Measurements from ENCODE around the gene COA1.

The COA1 gene

DNA sequence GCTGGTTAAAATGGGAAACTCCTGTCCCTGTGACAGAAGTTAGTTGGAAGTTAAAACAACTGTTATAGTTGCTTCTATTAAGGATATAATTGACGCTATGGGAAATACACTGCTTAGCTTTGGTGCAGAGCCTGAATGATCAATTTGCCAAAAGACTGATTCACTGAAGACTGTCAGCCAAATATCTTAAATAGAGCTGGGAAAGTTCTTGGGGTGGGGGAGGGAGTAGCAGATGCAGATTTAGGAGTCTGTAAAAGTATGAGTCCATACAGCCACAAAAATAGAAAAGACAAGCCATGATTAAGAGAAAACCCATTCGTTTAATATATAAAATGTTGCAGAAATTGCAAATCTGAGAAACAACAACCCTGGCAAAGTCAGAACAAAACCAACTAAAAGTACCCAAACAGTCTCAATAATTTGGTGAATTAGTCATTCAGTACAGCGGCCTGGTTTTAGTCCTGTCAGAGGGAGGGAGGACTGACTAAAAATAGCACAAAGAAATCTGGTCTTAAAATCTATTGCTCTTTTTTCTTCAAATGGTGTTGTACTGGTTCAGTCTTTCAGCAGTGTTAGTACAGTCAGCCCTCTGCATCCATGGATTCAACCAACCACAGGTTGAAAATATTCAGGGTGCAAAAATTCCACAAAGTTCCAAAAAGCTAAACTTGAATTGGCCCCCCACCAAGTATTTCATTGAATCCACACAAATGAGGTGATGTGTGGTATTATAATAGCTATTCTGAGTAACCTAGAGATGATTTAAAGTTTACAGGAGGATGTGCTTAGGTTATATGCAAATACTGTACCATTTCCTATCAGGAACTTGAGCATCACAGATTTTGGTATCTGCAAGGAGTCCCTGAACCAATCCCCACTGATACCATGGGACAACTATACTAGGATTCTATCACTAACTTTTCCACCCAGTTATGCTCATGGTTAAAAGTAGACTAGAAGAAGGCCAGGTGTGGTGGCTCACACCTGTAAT lies 116.4 kb downstream of the COA1 start:
- TF ChIP-seq, protein P1, sequence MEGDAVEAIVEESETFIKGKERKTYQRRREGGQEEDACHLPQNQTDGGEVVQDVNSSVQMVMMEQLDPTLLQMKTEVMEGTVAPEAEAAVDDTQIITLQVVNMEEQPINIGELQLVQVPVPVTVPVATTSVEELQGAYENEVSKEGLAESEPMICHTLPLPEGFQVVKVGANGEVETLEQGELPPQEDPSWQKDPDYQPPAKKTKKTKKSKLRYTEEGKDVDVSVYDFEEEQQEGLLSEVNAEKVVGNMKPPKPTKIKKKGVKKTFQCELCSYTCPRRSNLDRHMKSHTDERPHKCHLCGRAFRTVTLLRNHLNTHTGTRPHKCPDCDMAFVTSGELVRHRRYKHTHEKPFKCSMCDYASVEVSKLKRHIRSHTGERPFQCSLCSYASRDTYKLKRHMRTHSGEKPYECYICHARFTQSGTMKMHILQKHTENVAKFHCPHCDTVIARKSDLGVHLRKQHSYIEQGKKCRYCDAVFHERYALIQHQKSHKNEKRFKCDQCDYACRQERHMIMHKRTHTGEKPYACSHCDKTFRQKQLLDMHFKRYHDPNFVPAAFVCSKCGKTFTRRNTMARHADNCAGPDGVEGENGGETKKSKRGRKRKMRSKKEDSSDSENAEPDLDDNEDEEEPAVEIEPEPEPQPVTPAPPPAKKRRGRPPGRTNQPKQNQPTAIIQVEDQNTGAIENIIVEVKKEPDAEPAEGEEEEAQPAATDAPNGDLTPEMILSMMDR (IDR thresholded peaks at IDR 0.05; ENCODE audit: low read depth, low read length) = no peak
- Histone ChIP-seq H3K27me3 (ENCODE audit: insufficient read depth, low read depth, severe bottlenecking) (no peaks in the 10 kb centered on the region), H3K36me3 (no peaks in the 10 kb centered on the region), H3K4me3 (ENCODE audit: low read depth, low read length) (no peak overlapping the region), H3K9me3 (ENCODE audit: severe bottlenecking) (no peaks in the 10 kb centered on the region), H3K27ac (no peak overlapping the region)
- DNase-seq = no peak

DNA sequence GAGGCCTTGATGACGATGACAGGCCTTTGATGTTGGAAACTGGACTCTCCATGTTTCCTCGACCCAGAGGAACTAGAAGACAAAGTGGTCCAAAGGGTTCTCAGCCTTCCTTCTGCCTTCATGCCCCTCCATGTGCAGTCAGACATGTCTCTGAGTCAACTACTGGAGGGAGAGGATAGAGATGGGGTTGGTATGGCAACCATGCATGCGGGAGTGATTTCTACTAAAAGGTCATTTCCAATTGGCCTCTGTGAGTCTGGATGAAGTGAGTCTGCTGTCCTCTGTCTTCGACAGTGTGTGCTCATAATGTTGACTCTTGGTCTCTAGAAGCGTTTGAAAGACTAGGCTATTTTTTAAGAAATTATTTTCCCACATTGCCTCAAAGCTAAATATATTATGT lies 117.2 kb downstream of the COA1 start:
- H3K36me3 ChIP-seq = no peaks in the 10 kb centered on the region
- H3K27me3 ChIP-seq (ENCODE audit: insufficient read depth, low read depth, severe bottlenecking) = no peaks in the 10 kb centered on the region
- no peak overlapping the region for H3K27ac ChIP-seq
- H3K4me3 ChIP-seq (ENCODE audit: low read depth, low read length) = no peak overlapping the region
- DNase-seq = no peak
- TF ChIP-seq, protein P1 (IDR thresholded peaks at IDR 0.05; ENCODE audit: low read depth, low read length) = no peak
- H3K9me3 ChIP-seq (ENCODE audit: severe bottlenecking) = no peaks in the 10 kb centered on the region

- no peak overlapping the region for H3K4me3 ChIP-seq (ENCODE audit: low read depth, low read length)
- H3K9me3 ChIP-seq (ENCODE audit: severe bottlenecking) = no peaks in the 10 kb centered on the region
- no peak overlapping the region for H3K27ac ChIP-seq
- DNase-seq = no peak
- H3K36me3 ChIP-seq = no peaks in the 10 kb centered on the region
- TF ChIP-seq, protein P1 (IDR thresholded peaks at IDR 0.05; ENCODE audit: low read depth, low read length) = no peak
- H3K27me3 ChIP-seq (ENCODE audit: insufficient read depth, low read depth, severe bottlenecking) = no peaks in the 10 kb centered on the region
These were observed 120.2 kb downstream of the COA1 start for GRCh38 chr7:43609097-43609496.

DNA sequence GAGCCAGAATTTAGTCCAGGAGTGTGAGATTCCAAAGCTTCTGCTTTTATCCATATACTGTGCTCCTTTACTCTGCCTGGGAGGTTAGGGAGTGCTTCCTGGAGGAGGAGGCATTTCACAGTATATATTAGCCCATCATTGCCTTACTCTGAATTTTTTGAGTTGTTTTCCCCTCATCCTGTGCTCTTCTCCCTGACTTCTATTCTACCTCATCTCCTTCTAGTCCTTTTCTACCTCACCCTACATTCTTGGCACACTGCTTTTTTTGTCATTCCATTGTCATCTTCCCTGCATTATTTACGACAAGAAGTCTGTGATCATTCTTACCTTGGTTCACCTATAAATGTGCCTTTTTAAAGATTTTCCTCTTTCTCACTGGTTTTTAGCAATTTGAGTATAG lies 125.1 kb downstream of the COA1 start:
- Histone ChIP-seq H3K27ac (no peak overlapping the region), H3K36me3 (no peaks in the 10 kb centered on the region), H3K4me3 (ENCODE audit: low read depth, low read length) (no peak overlapping the region), H3K27me3 (ENCODE audit: insufficient read depth, low read depth, severe bottlenecking) (no peaks in the 10 kb centered on the region), H3K9me3 (ENCODE audit: severe bottlenecking) (no peaks in the 10 kb centered on the region)
- DNase-seq = no peak
- TF ChIP-seq, protein P1 (IDR thresholded peaks at IDR 0.05; ENCODE audit: low read depth, low read length) = no peak

DNA sequence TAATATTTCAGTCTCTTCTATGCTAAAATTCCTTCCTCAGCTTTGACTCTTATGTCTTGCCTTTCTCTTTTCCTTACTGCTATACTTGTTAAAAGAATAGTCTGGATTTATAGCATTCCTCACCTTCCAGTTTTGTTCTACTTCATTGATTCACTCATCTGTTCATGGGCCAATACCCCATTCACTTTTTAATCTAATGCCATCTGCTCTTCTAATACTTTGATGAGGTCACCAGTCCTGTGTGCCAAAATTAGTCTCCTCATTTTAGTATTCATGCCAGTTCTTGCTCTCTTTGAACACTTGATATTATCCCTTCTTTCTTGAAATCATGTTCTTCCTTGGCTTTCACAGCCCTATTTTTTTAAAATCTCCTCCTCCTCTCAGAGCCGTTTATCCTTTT lies 127.1 kb downstream of the COA1 start:
- no peaks in the 10 kb centered on the region for H3K36me3 ChIP-seq
- H3K27ac ChIP-seq = no peak overlapping the region
- H3K4me3 ChIP-seq (ENCODE audit: low read depth, low read length) = no peak overlapping the region
- DNase-seq = no peak
- H3K27me3 ChIP-seq (ENCODE audit: insufficient read depth, low read depth, severe bottlenecking) = no peaks in the 10 kb centered on the region
- H3K9me3 ChIP-seq (ENCODE audit: severe bottlenecking) = no peaks in the 10 kb centered on the region
- TF ChIP-seq, protein P1 (IDR thresholded peaks at IDR 0.05; ENCODE audit: low read depth, low read length) = no peak
